AG04449 (cell line): Measurements from ENCODE around the gene FCRL6.

Source experiments
- CTCF ChIA-PET: fragments of 350-600 bp; formaldehyde crosslinking; extraction: SDS; loops from one replicate; lab custom pipeline; 2021; ENCODE audit warnings: antibody characterized with exemption; lab: Yijun Ruan, JAX
- POLR2A ChIA-PET: fragments of 400-600, 350-600 bp; formaldehyde crosslinking; extraction: SDS; loops from one replicate; lab custom pipeline; 2020; ENCODE audit warnings: antibody characterized with exemption, inconsistent platforms; lab: Yijun Ruan, JAX
- DNase-seq: peaks from one replicate; pipeline ENCODE4 v3.0.0-alpha.2; 2010; ENCODE audit warnings: low read depth, low spot score
- H3K4me3 ChIP-seq: 2 replicates; pipeline ENCODE4 v1.5.1; 2011; ENCODE audit warnings: low read depth, mild to moderate bottlenecking, control low read depth, low read length
- CTCF ChIP-seq: IDR thresholded peaks from one replicate; pipeline ENCODE4 v1.5.1; 2011; ENCODE audit warnings: mild to moderate bottlenecking, moderate library complexity, low read length, control low read depth, inconsistent platforms; ENCODE audit not compliant: insufficient read depth; ENCODE audit errors: missing control alignments

Gene FCRL6

GRCh38 chr1:159848326-159848725, 46.2 kb downstream of the FCRL6 start:
- ChIA-PET POLR2A (no interaction called here), CTCF (interaction anchor here (1.3 to 1.5 kb wide), 3 partner anchors 26 to 49 kb away, joined by 4 to 5 read pairs (median 4); no protein-coding TSS in a partner anchor)
- DNase-seq, result no peak
- H3K4me3 ChIP-seq, result no peak overlapping the region
- no peak for TF ChIP-seq CTCF

GRCh38 chr1:159849626-159850366, 47.6 kb downstream of the FCRL6 start:
- H3K4me3 ChIP-seq, result peak overlapping the region; percentile 6; the same call in 1 of the 2 replicates
- POLR2A ChIA-PET, result no interaction called here
- no peak for TF ChIP-seq CTCF
- no peak for DNase-seq
- CTCF ChIA-PET, result interaction anchor here (1.0 to 5.5 kb wide), 5 partner anchors 9 to 51 kb away, joined by 4 to 57 read pairs (median 5); no protein-coding TSS in a partner anchor

- no peak for DNase-seq
- ChIA-PET POLR2A (no interaction called here), CTCF (interaction anchor here (0.6 to 5.5 kb wide), 8 partner anchors 11 to 156 kb away, joined by 3 to 57 read pairs (median 6); partner anchors contain the start of gene SLAMF8)
- TF ChIP-seq CTCF, result no peak
- H3K4me3 ChIP-seq, result no peak overlapping the region
Measured at GRCh38 chr1:159851407-159851806, 49.2 kb downstream of the FCRL6 start.

GRCh38 chr1:159853417-159854115, 51.4 kb downstream of the FCRL6 start:
- CTCF ChIA-PET, result interaction anchor here (0.7 to 5.5 kb wide), 9 partner anchors 13 to 154 kb away, joined by 3 to 57 read pairs (median 9); no protein-coding TSS in a partner anchor
- no peak for DNase-seq
- no peak for TF ChIP-seq CTCF
- peak overlapping the region; percentile 63 for H3K4me3 ChIP-seq
- POLR2A ChIA-PET, result interaction anchor here (0.9 to 1.2 kb wide), 4 partner anchors 19 to 36 kb away, joined by 3 to 6 read pairs (median 3); no protein-coding TSS in a partner anchor

GRCh38 chr1:159854116-159854692, 52.0 kb downstream of the FCRL6 start:
- DNase-seq, result no peak
- no peak for TF ChIP-seq CTCF
- CTCF ChIA-PET, result interaction anchor here (0.7 to 5.5 kb wide), 8 partner anchors 13 to 153 kb away, joined by 3 to 57 read pairs (median 7); no protein-coding TSS in a partner anchor
- POLR2A ChIA-PET, result interaction anchor here (0.9 to 1.2 kb wide), 3 partner anchors 18 to 36 kb away, joined by 3 to 6 read pairs (median 3); no protein-coding TSS in a partner anchor
- peak overlapping the region; percentile 63 for H3K4me3 ChIP-seq
